ENCODE results near the gene TRNT1.

The TRNT1 gene

GRCh38 chr3:3126477-3127431 is at the start of gene TRNT1:
Gene TRNT1, plus strand, starts transcription at chr3:3126940. Its CDS starts 2,101 bp downstream, at chr3:3129041.
- DNase-seq (ENCODE audit: low read depth) = peak; percentile 96

DNA sequence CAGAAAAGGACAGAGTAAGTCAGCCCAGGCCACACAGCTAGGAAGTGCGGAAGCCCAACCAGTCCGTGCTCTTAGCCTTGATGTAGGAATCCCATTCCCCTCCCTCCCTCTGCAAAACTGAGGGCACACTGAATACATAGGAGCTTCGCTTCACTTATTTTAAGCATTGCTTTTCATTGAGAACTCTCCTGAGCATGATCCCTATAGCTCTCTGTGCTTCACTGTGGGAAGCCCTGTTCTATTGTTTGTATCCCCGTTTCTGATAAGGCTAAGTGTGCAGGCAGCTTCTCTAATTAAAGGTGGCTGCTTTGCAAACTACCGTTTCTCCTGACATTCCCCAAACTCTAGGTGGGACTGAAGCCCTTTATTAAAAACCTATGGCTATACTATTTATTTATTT is 46.4 kb upstream of the TRNT1 start:
- DNase-seq (ENCODE audit: low read depth) = no peak

DNA sequence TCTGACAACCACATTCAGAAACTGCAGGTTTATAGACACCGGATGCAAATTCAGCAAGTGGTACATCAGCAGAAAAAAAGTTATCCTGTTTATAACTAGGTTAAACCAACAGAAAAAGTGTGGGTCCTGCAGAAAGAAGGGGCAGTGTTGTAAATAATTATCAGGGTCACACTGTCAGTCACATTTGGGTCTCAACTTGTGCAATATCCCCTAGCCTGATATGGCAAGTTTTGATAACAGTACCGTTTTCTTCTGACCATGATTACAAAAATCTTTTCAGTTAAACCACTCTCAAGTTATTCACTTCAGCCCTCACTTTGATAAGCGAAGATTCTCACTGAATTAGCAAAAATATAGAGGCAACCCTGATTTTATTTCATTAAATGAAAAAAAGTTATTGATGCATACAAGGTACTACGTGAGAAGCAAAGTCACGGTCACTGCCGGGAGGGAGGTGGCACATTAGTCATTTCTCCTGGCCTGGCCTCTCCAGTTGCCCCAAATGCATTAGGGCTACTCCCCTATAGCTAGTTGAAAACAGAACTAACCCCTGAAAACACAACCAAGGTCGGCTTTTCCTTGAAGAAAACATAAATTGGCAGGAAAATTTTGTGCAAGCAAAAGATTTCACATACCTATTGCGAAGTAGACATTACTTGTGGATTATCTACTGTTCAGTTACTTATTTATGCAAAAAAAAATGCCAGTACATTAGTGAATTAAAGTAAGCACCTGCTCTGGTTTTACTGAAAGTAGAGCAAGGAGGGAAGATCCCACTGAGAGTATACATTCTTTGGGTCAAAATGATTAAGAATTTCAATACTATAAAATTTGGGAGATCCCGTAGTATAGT is 45.1 kb upstream of the TRNT1 start:
- DNase-seq (ENCODE audit: low read depth) = no peak

- DNase-seq (ENCODE audit: low read depth) = no peak
Measured at GRCh38 chr3:3082234-3082924, 44.4 kb upstream of the TRNT1 start.

- DNase-seq (ENCODE audit: low read depth) = no peak
Measured at GRCh38 chr3:3084890-3085289, 41.9 kb upstream of the TRNT1 start.

GRCh38 chr3:3085782-3086181 is 41.0 kb upstream of the TRNT1 start:
- no peak for DNase-seq (ENCODE audit: low read depth)

GRCh38 chr3:3086239-3086638 is 40.5 kb upstream of the TRNT1 start:
- no peak for DNase-seq (ENCODE audit: low read depth)

GRCh38 chr3:3087279-3087678 is 39.5 kb upstream of the TRNT1 start:
- no peak for DNase-seq (ENCODE audit: low read depth)

DNA sequence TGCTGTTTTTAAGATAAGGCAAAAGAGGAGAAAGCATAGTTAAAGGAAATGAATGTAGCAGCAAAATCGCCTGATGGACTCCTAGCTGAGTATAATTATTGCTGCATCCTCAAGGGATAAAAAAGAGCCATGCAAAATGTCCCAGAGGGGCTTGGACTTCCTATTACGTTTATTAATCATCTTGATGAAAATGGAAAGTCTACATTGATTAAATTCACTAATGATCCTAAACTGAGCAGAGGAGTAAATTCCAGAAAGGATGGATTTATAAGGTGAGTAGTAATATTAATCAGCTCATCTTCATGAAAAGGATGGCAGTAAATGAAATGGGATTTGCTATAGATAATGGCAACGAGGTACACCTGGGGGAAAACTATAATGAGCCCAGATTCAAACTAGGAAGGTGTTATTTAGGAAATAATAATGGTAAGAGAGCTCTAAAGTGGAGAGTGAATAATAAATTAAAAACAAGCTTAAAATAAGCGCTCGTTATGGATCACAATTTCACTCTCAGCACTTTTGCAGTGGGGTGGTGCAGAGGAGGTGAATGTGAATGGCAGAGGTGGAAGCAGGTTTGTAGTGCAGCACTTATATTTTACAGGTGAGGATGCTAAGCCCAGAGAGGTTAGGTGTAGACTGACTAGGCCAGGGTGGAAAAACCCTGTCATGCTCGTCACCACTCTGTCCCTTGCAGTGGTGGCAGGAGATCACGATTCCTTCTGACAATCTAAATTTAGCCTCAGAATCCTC is 38.8 kb upstream of the TRNT1 start:
- DNase-seq (ENCODE audit: low read depth) = no peak

GRCh38 chr3:3089017-3089416 is 37.7 kb upstream of the TRNT1 start:
- DNase-seq (ENCODE audit: low read depth) = no peak

- DNase-seq (ENCODE audit: low read depth) = no peak
Measured at GRCh38 chr3:3097958-3098357, 28.8 kb upstream of the TRNT1 start.

DNA sequence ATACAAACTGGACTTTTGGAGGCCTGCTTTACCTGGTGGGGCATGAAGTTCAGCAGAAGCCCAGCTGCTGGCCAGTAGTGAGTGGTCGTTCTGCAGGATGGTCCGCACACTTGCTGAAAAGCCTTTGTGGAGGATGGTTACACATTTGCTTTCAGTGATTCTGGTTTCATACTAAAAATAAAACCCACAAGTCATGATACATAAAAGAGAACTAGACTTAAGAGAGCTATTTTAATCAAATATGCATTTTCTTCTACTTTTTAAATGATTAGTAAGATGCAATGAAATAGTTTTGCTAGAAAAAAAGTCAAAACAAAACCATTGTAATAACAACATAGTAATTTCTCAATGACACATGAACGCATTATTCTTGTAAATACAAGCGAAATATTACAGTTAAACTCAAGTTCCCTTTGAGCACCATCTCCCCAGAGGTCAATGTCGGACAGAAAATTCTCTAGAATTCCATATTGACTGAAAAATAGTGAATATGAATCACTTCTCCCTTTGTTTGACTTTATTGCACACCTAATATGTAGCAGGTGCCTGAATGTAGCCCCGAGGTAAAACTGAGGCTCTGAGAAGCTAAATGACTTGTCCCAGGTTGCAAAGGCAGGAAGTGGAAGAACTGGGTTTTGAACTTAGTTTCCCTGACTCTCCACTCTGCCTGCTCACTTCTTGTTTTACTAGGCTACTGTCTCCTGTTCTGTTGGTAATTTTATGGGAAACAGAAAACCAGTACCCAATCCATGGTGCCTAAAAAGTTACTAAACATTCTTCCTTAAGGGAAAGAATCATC is 24.9 kb upstream of the TRNT1 start:
- DNase-seq (ENCODE audit: low read depth) = no peak

- no peak for DNase-seq (ENCODE audit: low read depth)
Measured at GRCh38 chr3:3102751-3103150, 24.0 kb upstream of the TRNT1 start.

DNA sequence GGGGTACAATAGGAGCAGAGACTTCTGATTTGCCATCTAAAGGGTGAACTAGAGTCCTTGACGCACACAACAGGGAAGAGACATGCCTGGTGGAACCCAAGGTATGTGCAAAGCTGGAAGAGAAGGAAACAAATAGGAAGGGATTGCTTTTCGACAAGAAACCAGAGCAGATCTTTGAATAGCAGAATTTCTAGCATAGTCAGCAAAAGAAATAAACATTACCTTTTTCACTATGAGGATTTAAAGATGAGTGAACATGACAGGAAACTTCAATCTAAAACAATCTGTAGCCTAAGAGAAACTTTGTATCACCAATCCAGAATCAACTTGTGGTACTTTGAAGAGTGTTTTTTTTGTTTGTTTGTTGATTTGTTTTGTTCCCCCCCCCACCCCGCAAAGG is 21.5 kb upstream of the TRNT1 start:
- no peak for DNase-seq (ENCODE audit: low read depth)

- DNase-seq (ENCODE audit: low read depth) = no peak
Measured at GRCh38 chr3:3105815-3106214, 20.9 kb upstream of the TRNT1 start.

DNA sequence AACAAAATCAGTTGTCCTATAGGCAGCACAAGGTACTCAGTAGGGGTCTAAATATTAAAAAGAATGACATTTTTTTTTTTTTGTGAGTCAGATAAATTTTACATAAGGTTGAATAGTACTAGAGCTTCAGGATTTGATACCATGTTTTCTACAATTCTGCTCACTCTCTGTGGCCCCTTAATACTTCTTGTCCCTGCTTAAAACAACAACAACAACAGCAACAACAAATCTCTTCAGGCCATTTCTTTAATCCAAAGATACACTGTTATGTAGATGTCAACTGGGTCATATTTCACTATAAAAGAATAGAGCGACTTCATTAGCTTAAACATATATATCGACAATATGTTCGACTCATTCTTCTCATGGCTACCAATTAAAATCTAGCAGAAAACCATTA is 19.6 kb upstream of the TRNT1 start:
- DNase-seq (ENCODE audit: low read depth) = no peak

DNA sequence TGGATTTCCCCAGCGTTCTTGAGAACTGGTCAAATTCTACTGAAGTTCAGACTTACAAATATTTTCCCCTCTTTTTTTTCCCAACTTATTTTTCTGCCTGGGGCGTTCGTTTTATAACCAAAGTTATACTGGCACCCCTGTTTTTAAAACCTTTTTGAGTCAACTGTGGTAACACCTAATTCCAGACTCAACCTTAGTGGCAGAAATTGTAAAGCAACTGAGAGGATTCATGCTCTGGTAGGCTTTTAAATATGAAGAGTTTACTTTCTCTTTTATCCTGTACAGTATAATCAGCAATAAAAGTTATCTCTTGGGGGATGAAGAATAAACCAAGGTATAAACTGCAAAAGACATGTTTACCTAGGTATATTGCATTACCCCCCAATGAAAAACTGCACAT is 18.9 kb upstream of the TRNT1 start:
- DNase-seq (ENCODE audit: low read depth) = no peak

DNA sequence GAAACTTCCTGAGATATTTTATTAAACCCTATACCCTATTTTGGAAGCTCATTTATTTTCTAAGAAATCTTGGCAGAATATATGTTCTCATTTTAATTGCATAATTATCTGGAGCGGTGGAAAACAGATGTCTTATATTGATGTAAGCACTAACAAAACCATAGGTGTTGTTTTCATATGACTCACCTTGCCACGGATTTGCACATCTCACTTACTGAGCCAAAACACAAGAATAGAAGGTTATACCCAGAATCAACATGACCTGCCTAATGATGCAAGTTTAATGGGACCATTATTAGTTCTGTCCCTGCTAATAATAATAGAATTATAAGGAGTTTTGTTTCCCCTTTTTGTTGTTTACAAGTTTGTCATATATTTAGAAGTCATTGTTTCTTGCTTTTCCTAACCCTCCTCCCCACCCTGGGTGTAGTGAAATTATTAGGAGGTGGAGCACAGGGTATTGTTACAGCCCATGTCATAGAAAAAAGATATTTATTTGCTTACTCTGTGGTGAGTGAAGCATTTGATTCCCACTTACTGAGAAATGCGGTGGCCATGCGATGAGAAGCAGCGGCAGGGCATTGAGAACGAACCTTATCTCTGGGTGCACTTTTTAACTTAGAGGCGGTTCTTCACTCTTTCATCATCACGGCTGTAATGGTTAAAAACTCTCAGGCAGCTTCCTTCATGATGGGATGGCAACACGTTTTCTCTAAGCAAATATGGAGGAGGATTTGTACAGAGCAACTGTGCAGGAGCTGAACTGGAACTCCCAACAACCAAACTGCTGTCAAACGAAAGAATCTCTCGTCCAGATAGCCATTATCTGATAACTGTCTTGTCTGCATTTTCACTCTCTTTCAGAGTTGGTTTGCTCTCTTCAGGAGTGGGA is 17.1 kb upstream of the TRNT1 start:
- no peak for DNase-seq (ENCODE audit: low read depth)

DNA sequence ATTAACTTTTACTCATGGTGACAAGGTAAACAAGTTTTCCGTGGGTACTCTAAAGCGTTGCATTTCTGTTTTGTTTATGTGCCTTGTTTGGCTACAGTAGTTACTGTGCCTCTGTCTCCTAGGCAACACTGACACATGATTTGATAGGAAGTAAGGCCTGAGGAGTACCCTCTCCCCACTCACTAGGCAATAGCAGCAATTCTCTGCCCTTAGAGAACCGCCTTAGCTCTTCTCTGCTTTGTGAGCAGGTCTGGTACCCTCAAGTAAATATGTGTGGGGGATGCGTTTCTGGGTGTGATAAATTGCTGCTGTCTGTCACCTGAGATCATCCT is 16.5 kb upstream of the TRNT1 start, which contains the start of gene IL5RA:
Gene IL5RA, minus strand, starts transcription at position 76 of the 332 bp plus-strand sequence. CDS start 5,390 bp downstream, outside the sequence.
- DNase-seq (ENCODE audit: low read depth) = no peak

All from stimulated activated CD8-positive, alpha-beta memory T cell treated with anti-CD3 and anti-CD28 coated beads, Interleukin-4, amount 100 ng/mL, for 24 hours (primary cell).